Measurements from ENCODE around the gene PPP4R3A. TPM values are rescaled to one million over a fixed set of nuclear protein-coding genes. Genes with fewer than 3 reads are reported as not detected.

PPP4R3A gene
- total RNA-seq, 1 donor from 2014 or later, result 79.5 TPM

DNA sequence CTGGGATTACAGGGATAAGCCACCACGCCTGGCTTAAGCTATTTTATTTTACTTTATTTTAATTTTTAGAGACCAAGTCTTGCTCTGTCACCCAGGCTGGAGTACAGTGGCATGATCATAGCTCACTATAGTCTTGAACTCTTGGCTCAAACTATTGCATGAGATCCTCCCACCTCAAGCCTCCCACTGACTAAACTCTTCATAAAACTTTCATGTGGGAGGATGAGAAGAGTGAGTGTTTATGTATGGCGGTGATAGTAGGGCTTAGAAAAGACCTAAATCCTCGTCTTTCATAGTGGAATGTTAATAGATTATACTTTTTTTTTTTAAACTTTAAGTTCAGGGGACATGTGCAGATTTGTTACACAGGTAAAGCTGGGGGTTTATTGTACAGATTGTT lies 23.5 kb upstream of the PPP4R3A start:
- H3K27ac Mint-ChIP-seq (ENCODE audit: unreplicated experiment), result no peak overlapping the region
- Histone ChIP-seq H3K4me1 (ENCODE audit: insufficient read depth, low read length) (no peaks in the 10 kb centered on the region), H3K27me3 (ENCODE audit: insufficient read depth, low read length) (no peaks in the 10 kb centered on the region), H3K36me3 (ENCODE audit: insufficient read depth, low read length) (no peaks in the 10 kb centered on the region), H2AFZ (ENCODE audit: low read depth, low read length) (no peak overlapping the region), H4K20me1 (ENCODE audit: insufficient read depth, low read length) (no peaks in the 10 kb centered on the region), H3K4me3 (ENCODE audit: insufficient read depth, low read depth, low read length) (no peak overlapping the region), H3K4me2 (ENCODE audit: low read length) (no peak overlapping the region), H3K79me2 (ENCODE audit: insufficient read depth, low read length) (no peaks in the 10 kb centered on the region), H3K9ac (ENCODE audit: low read length) (no peak overlapping the region), H3K27ac (ENCODE audit: low read depth, low read length) (no peak overlapping the region), H3K9me3 (ENCODE audit: insufficient read depth, low read depth, low read length) (no peaks in the 10 kb centered on the region)
- H3K4me1 Mint-ChIP-seq (ENCODE audit: low read depth, unreplicated experiment), result no peaks in the 10 kb centered on the region
- FAIRE-seq (no peak), DNase-seq (ENCODE audit: low read depth) (no peak)
- peaks cover 12% of the 10 kb centered on the region for H3K27me3 Mint-ChIP-seq (ENCODE audit: low read depth, unreplicated experiment)
- no peak overlapping the region for H3K4me3 Mint-ChIP-seq (ENCODE audit: unreplicated experiment)
- no peaks in the 10 kb centered on the region for H3K36me3 Mint-ChIP-seq (ENCODE audit: low read depth, unreplicated experiment)
- TF ChIP-seq, protein P1, sequence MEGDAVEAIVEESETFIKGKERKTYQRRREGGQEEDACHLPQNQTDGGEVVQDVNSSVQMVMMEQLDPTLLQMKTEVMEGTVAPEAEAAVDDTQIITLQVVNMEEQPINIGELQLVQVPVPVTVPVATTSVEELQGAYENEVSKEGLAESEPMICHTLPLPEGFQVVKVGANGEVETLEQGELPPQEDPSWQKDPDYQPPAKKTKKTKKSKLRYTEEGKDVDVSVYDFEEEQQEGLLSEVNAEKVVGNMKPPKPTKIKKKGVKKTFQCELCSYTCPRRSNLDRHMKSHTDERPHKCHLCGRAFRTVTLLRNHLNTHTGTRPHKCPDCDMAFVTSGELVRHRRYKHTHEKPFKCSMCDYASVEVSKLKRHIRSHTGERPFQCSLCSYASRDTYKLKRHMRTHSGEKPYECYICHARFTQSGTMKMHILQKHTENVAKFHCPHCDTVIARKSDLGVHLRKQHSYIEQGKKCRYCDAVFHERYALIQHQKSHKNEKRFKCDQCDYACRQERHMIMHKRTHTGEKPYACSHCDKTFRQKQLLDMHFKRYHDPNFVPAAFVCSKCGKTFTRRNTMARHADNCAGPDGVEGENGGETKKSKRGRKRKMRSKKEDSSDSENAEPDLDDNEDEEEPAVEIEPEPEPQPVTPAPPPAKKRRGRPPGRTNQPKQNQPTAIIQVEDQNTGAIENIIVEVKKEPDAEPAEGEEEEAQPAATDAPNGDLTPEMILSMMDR (IDR thresholded peaks at IDR 0.05; ENCODE audit: insufficient read depth, low read depth, low read length), result no peak
- no peak for TF ChIP-seq EZH2 (IDR thresholded peaks at IDR 0.05; ENCODE audit: insufficient read depth, low read length)
- no peaks in the 10 kb centered on the region for H3K9me3 Mint-ChIP-seq (ENCODE audit: unreplicated experiment)

DNA sequence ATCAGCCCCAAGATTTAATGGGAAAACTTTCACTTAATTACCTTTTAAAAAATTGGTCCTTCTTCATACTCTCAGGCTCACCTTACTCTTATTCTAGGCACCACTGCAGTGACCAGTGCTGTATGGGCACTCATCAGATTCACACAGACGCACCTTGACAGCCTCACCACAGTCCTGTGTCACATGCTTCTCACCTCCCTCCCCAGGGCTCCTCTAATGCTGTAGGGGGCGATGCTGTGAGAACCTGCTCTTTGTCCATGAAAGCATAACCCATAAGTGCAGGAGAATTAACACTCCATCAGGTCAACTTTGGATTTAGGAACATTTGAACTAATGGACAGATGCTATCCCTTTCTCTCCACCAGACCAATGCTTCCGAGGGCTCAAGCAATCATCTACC lies 13.9 kb upstream of the PPP4R3A start:
- TF ChIP-seq EZH2 (IDR thresholded peaks at IDR 0.05; ENCODE audit: insufficient read depth, low read length), result no peak
- TF ChIP-seq, protein P1 (IDR thresholded peaks at IDR 0.05; ENCODE audit: insufficient read depth, low read depth, low read length), result no peak
- H4K20me1 ChIP-seq (ENCODE audit: insufficient read depth, low read length), result no peaks in the 10 kb centered on the region
- H2AFZ ChIP-seq (ENCODE audit: low read depth, low read length), result no peak overlapping the region
- no peaks in the 10 kb centered on the region for H3K79me2 ChIP-seq (ENCODE audit: insufficient read depth, low read length)
- FAIRE-seq, result no peak
- Mint-ChIP-seq H3K4me3 (ENCODE audit: unreplicated experiment) (no peak overlapping the region), H3K9me3 (ENCODE audit: unreplicated experiment) (peaks cover 5% of the 10 kb centered on the region), H3K27me3 (ENCODE audit: low read depth, unreplicated experiment) (peaks cover 5% of the 10 kb centered on the region), H3K4me1 (ENCODE audit: low read depth, unreplicated experiment) (no peaks in the 10 kb centered on the region), H3K36me3 (ENCODE audit: low read depth, unreplicated experiment) (no peaks in the 10 kb centered on the region), H3K27ac (ENCODE audit: unreplicated experiment) (no peak overlapping the region)
- no peaks in the 10 kb centered on the region for H3K4me1 ChIP-seq (ENCODE audit: insufficient read depth, low read length)
- H3K36me3 ChIP-seq (ENCODE audit: insufficient read depth, low read length), result no peaks in the 10 kb centered on the region
- no peak overlapping the region for H3K27ac ChIP-seq (ENCODE audit: low read depth, low read length)
- no peak overlapping the region for H3K4me2 ChIP-seq (ENCODE audit: low read length)
- no peak overlapping the region for H3K4me3 ChIP-seq (ENCODE audit: insufficient read depth, low read depth, low read length)
- no peak for DNase-seq (ENCODE audit: low read depth)
- H3K9ac ChIP-seq (ENCODE audit: low read length), result no peak overlapping the region
- H3K9me3 ChIP-seq (ENCODE audit: insufficient read depth, low read depth, low read length), result no peaks in the 10 kb centered on the region
- H3K27me3 ChIP-seq (ENCODE audit: insufficient read depth, low read length), result no peaks in the 10 kb centered on the region

DNA sequence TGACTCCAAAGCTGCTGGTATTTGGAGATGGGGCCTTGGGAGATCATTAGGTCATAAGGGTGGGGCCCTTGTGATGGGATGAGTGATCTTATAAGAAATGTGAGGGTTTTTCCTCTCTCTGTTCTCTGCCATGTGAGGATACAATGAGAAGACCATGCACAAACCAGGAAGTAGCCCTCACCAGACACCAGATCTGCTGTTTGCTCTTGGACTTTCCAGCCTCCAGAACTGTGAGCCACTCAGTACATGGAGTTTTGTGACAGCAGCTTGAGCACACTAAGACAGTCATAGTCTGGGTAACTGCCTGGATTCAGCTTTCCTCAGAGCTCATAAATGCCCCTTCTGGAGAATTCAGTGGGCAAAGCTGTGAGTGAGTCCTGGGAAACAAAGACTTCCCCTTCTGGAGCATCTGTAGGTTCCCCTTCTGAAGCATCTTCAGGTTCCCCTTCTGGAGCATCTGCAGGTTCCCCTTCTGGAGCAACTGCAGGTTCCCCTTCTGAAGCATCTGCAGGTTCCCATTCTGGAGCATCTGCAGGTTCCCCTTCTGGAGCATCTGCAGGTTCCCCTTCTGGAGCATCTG lies 11.0 kb upstream of the PPP4R3A start:
- H3K4me1 Mint-ChIP-seq (ENCODE audit: low read depth, unreplicated experiment), result no peaks in the 10 kb centered on the region
- no peaks in the 10 kb centered on the region for H3K36me3 Mint-ChIP-seq (ENCODE audit: low read depth, unreplicated experiment)
- no peaks in the 10 kb centered on the region for H3K27me3 ChIP-seq (ENCODE audit: insufficient read depth, low read length)
- DNase-seq (ENCODE audit: low read depth) (no peak), FAIRE-seq (no peak)
- H4K20me1 ChIP-seq (ENCODE audit: insufficient read depth, low read length), result no peaks in the 10 kb centered on the region
- no peaks in the 10 kb centered on the region for H3K4me1 ChIP-seq (ENCODE audit: insufficient read depth, low read length)
- no peak overlapping the region for H3K4me3 Mint-ChIP-seq (ENCODE audit: unreplicated experiment)
- H3K4me2 ChIP-seq (ENCODE audit: low read length), result no peak overlapping the region
- no peaks in the 10 kb centered on the region for H3K79me2 ChIP-seq (ENCODE audit: insufficient read depth, low read length)
- H3K27ac ChIP-seq (ENCODE audit: low read depth, low read length), result no peak overlapping the region
- H2AFZ ChIP-seq (ENCODE audit: low read depth, low read length), result no peak overlapping the region
- H3K27ac Mint-ChIP-seq (ENCODE audit: unreplicated experiment), result no peak overlapping the region
- H3K9ac ChIP-seq (ENCODE audit: low read length), result no peak overlapping the region
- H3K36me3 ChIP-seq (ENCODE audit: insufficient read depth, low read length), result no peaks in the 10 kb centered on the region
- no peaks in the 10 kb centered on the region for H3K9me3 ChIP-seq (ENCODE audit: insufficient read depth, low read depth, low read length)
- H3K27me3 Mint-ChIP-seq (ENCODE audit: low read depth, unreplicated experiment), result peaks cover 4% of the 10 kb centered on the region
- H3K4me3 ChIP-seq (ENCODE audit: insufficient read depth, low read depth, low read length), result no peak overlapping the region
- TF ChIP-seq, protein P1 (IDR thresholded peaks at IDR 0.05; ENCODE audit: insufficient read depth, low read depth, low read length), result no peak
- H3K9me3 Mint-ChIP-seq (ENCODE audit: unreplicated experiment), result peaks cover 5% of the 10 kb centered on the region
